Naive thymus-derived CD4-positive, alpha-beta T cell (primary cell): ENCODE measurements around the gene GALNT16. TPM values are rescaled to one million over a fixed set of nuclear protein-coding genes. Genes with fewer than 3 reads are reported as not detected.

Source experiments
- ATAC-seq: fragments of 150-1000 bp; cut with Tn5 transposase; 2 replicates; pipeline ENCODE4 v1.10.0; 2021; ENCODE audit warnings: mild to moderate bottlenecking, moderate library complexity
- CTCF ChIA-PET: fragments of 350-600 bp; sonication (Branson Sonifier 250); formaldehyde crosslinking; loops from one replicate; lab custom pipeline; 2021; ENCODE audit warnings: antibody characterized with exemption; lab: Charles Lee
- POLR2A ChIA-PET: fragments of 350-600 bp; sonication (Branson Sonifier 250); formaldehyde crosslinking; loops from one replicate; lab custom pipeline; 2021; ENCODE audit warnings: antibody characterized with exemption, inconsistent platforms; lab: Charles Lee
- DNase-seq, 9 donors: peaks; one replicate each; pipeline versions ENCODE4 v3.0.0 to v3.0.0-alpha.2; 2020 to 2022; ENCODE audit warnings: mixed read lengths in 1 of 9
- H3K27ac ChIP-seq: one replicate; pipeline ENCODE4 v1.7.0; 2013; ENCODE audit warnings: mild to moderate bottlenecking, low read depth, low read length, moderate library complexity
- H3K27me3 ChIP-seq, 2 donors: one replicate each; pipeline ENCODE4 v1.7.0; 2013; ENCODE audit warnings: low read length in 2 of 2, mild to moderate bottlenecking in 2 of 2, moderate library complexity in 2 of 2; ENCODE audit not compliant: control insufficient read depth in 2 of 2, insufficient read depth in 2 of 2
- H3K36me3 ChIP-seq, 3 experiments: 1 replicate in 2 of 3; 2 replicates in 1 of 3; pipeline ENCODE4 v1.7.0; 2013; ENCODE audit warnings: low read length in 3 of 3, mild to moderate bottlenecking in 3 of 3, moderate library complexity in 1 of 3; ENCODE audit not compliant: insufficient read depth in 3 of 3, control insufficient read depth in 2 of 3
- H3K4me1 ChIP-seq, 2 donors: one replicate each; pipeline ENCODE4 v1.7.0; 2013; ENCODE audit warnings: low read length in 2 of 2, mild to moderate bottlenecking in 2 of 2, moderate library complexity in 1 of 2; ENCODE audit not compliant: control insufficient read depth in 2 of 2, insufficient read depth in 2 of 2
- H3K4me3 ChIP-seq: 2 replicates; pipeline ENCODE4 v1.7.0; 2013; ENCODE audit warnings: mild to moderate bottlenecking, low read length
- H3K9me3 ChIP-seq, 3 experiments: 1 replicate in 2 of 3; 2 replicates in 1 of 3; pipeline ENCODE4 v1.7.0; 2013; ENCODE audit warnings: low read length in 3 of 3; ENCODE audit not compliant: control insufficient read depth in 2 of 3
- H3K27ac Mint-ChIP-seq, 9 donors: one replicate each; pipeline ENCODE4 v1.8.0; 2020 to 2022; ENCODE audit warnings: mixed read lengths in 9 of 9, mild to moderate bottlenecking in 8 of 9, moderate library complexity in 5 of 9, inconsistent platforms in 2 of 9
- H3K27me3 Mint-ChIP-seq, 5 donors: one replicate each; pipeline ENCODE4 v1.8.0; 2021 to 2022; ENCODE audit warnings: mixed read lengths in 5 of 5, mild to moderate bottlenecking in 1 of 5
- H3K36me3 Mint-ChIP-seq, 5 donors: one replicate each; pipeline ENCODE4 v1.8.0; 2020 to 2022; ENCODE audit warnings: mixed read lengths in 5 of 5, mild to moderate bottlenecking in 3 of 5, inconsistent platforms in 1 of 5
- H3K4me1 Mint-ChIP-seq, 7 donors: one replicate each; pipeline ENCODE4 v1.8.0; 2020 to 2022; ENCODE audit warnings: mixed read lengths in 7 of 7, mild to moderate bottlenecking in 3 of 7, inconsistent platforms in 1 of 7
- H3K4me3 Mint-ChIP-seq, 10 donors: one replicate each; pipeline ENCODE4 v1.8.0; 2020 to 2022; ENCODE audit warnings: mild to moderate bottlenecking in 10 of 10, mixed read lengths in 10 of 10, moderate library complexity in 6 of 10, inconsistent platforms in 2 of 10
- H3K9me3 Mint-ChIP-seq, 11 donors: one replicate each; pipeline ENCODE4 v1.8.0; 2020 to 2022; ENCODE audit warnings: mixed read lengths in 11 of 11, mild to moderate bottlenecking in 4 of 11, inconsistent platforms in 1 of 11, moderate library complexity in 1 of 11
- intact Hi-C, 2 donors: fragments of 100-400 bp; cut with micrococcal nuclease; formaldehyde crosslinking; loops; one replicate each; pipeline ENCODE4 v1.15.1; 2023
- polyA plus RNA-seq, 2 donors: library from polyadenylated mRNA; unstranded; fragments of 300-500 nt; fragmentation: Illumina TruSeq; gene quantifications; one replicate each; pipeline ENCODE4 v1.2.3, GENCODE V29; 2021
- total RNA-seq, 6 experiments: library from RNA in 5 of 6; stranded (reverse) in 5 of 6; gene quantifications; 1 replicate in 5 of 6; 2 replicates in 1 of 6; pipeline ENCODE4 v1.2.3 and lab custom pipeline; 2021 to 2026

GALNT16 gene
- total and polyA plus RNA-seq, 7 experiments from 2014 or later = 0.07 to 0.65 TPM; not detected in 5

- peak overlapping the region in 4 of 9 donors; percentile 21 to 57 (median 37) for H3K27ac Mint-ChIP-seq
- no peak overlapping the region for H3K27ac ChIP-seq
- peaks cover 0 to 18% (median 6%) of the 10 kb centered on the region in 3 experiments for H3K36me3 ChIP-seq
- intact Hi-C loops = no loop called here
- peak overlapping the region; percentile 81 for H3K4me3 ChIP-seq
- ATAC-seq (no peak), DNase-seq (no peak)
- H3K9me3 Mint-ChIP-seq = no peaks in the 10 kb centered on the region
- H3K4me3 Mint-ChIP-seq = peak overlapping the region; percentile 89 to 100 (median 97)
- H3K9me3 ChIP-seq = no peaks in the 10 kb centered on the region
- peaks cover 3 to 25% (median 24%) of the 10 kb centered on the region in 5 donors for H3K36me3 Mint-ChIP-seq
- H3K27me3 ChIP-seq = no peaks in the 10 kb centered on the region
- ChIA-PET POLR2A (interaction anchor here (0.6 kb wide), 1 partner anchor 15 kb away, joined by 5 read pairs; no protein-coding TSS in a partner anchor), CTCF (no interaction called here)
- no peaks in the 10 kb centered on the region for H3K27me3 Mint-ChIP-seq
- H3K4me1 ChIP-seq = peaks cover 31 to 52% of the 10 kb centered on the region in 2 donors
- peaks cover 32 to 84% (median 74%) of the 10 kb centered on the region in 7 donors for H3K4me1 Mint-ChIP-seq
These were observed 140.2 kb downstream of the GALNT16 start for GRCh38 chr14:69400154-69400553.

GRCh38 chr14:69401841-69402240 is 141.9 kb downstream of the GALNT16 start:
- Mint-ChIP-seq H3K27ac (no peak overlapping the region), H3K27me3 (no peaks in the 10 kb centered on the region), H3K4me1 (peaks cover 27 to 74% (median 60%) of the 10 kb centered on the region in 7 donors), H3K9me3 (no peaks in the 10 kb centered on the region), H3K4me3 (peak overlapping the region in 5 of 10 donors; percentile 8 to 93 (median 38)), H3K36me3 (peaks cover 3 to 19% (median 16%) of the 10 kb centered on the region in 5 donors)
- Histone ChIP-seq H3K36me3 (peaks cover 0 to 9% (median 0%) of the 10 kb centered on the region in 3 experiments), H3K4me3 (no peak overlapping the region), H3K4me1 (peaks cover 28 to 37% of the 10 kb centered on the region in 2 donors), H3K27me3 (no peaks in the 10 kb centered on the region), H3K9me3 (no peaks in the 10 kb centered on the region), H3K27ac (no peak overlapping the region)
- ChIA-PET CTCF (no interaction called here), POLR2A (no interaction called here)
- ATAC-seq (no peak), DNase-seq (no peak)
- intact Hi-C loops = no loop called here

- peaks cover 16 to 25% of the 10 kb centered on the region in 2 donors for H3K4me1 ChIP-seq
- peaks cover 0 to 5% (median 0%) of the 10 kb centered on the region in 3 experiments for H3K36me3 ChIP-seq
- H3K4me3 Mint-ChIP-seq = no peak overlapping the region
- H3K27ac ChIP-seq = no peak overlapping the region
- H3K27me3 ChIP-seq = no peaks in the 10 kb centered on the region
- POLR2A ChIA-PET = no interaction called here
- intact Hi-C loops = no loop called here
- no peak for DNase-seq
- no peaks in the 10 kb centered on the region for H3K9me3 Mint-ChIP-seq
- H3K4me1 Mint-ChIP-seq = peaks cover 34 to 67% (median 55%) of the 10 kb centered on the region in 7 donors
- CTCF ChIA-PET = no interaction called here
- no peak overlapping the region for H3K4me3 ChIP-seq
- no peaks in the 10 kb centered on the region for H3K27me3 Mint-ChIP-seq
- H3K36me3 Mint-ChIP-seq = peaks cover 7 to 32% (median 10%) of the 10 kb centered on the region in 5 donors
- ATAC-seq = no peak
- no peaks in the 10 kb centered on the region for H3K9me3 ChIP-seq
- peak overlapping the region in 1 of 9 donors; percentile 23 for H3K27ac Mint-ChIP-seq
These were observed 144.5 kb downstream of the GALNT16 start for GRCh38 chr14:69404478-69404877.

GRCh38 chr14:69404883-69405282 is 144.9 kb downstream of the GALNT16 start:
- ChIA-PET CTCF (no interaction called here), POLR2A (no interaction called here)
- intact Hi-C loops = no loop called here
- DNase-seq = no peak
- H3K4me3 Mint-ChIP-seq = peak overlapping the region in 1 of 10 donors; percentile 71
- no peak for ATAC-seq
- no peaks in the 10 kb centered on the region for H3K27me3 ChIP-seq
- no peaks in the 10 kb centered on the region for H3K9me3 Mint-ChIP-seq
- peaks cover 30 to 64% (median 53%) of the 10 kb centered on the region in 7 donors for H3K4me1 Mint-ChIP-seq
- H3K36me3 ChIP-seq = peaks cover 0 to 5% (median 0%) of the 10 kb centered on the region in 3 experiments
- H3K27ac ChIP-seq = no peak overlapping the region
- H3K4me3 ChIP-seq = no peak overlapping the region
- H3K36me3 Mint-ChIP-seq = peaks cover 7 to 32% (median 10%) of the 10 kb centered on the region in 5 donors
- no peaks in the 10 kb centered on the region for H3K9me3 ChIP-seq
- H3K4me1 ChIP-seq = peaks cover 12 to 21% of the 10 kb centered on the region in 2 donors
- H3K27ac Mint-ChIP-seq = peak overlapping the region in 1 of 9 donors; percentile 23
- no peaks in the 10 kb centered on the region for H3K27me3 Mint-ChIP-seq

- Mint-ChIP-seq H3K4me1 (peaks cover 22 to 55% (median 44%) of the 10 kb centered on the region in 7 donors), H3K27me3 (no peaks in the 10 kb centered on the region), H3K9me3 (no peaks in the 10 kb centered on the region), H3K4me3 (no peak overlapping the region), H3K36me3 (peaks cover 4 to 28% (median 8%) of the 10 kb centered on the region in 5 donors), H3K27ac (no peak overlapping the region)
- ChIA-PET POLR2A (interaction anchor here (0.6 kb wide), 1 partner anchor 252 kb away, joined by 3 read pairs; no protein-coding TSS in a partner anchor), CTCF (interaction anchor here (0.7 kb wide), 1 partner anchor 57 kb away, joined by 3 read pairs; no protein-coding TSS in a partner anchor)
- no peaks in the 10 kb centered on the region for H3K27me3 ChIP-seq
- peaks cover 8 to 12% of the 10 kb centered on the region in 2 donors for H3K4me1 ChIP-seq
- H3K27ac ChIP-seq = no peak overlapping the region
- no peaks in the 10 kb centered on the region for H3K9me3 ChIP-seq
- no peak for DNase-seq
- ATAC-seq = no peak
- peaks cover 0 to 5% (median 0%) of the 10 kb centered on the region in 3 experiments for H3K36me3 ChIP-seq
- no peak overlapping the region for H3K4me3 ChIP-seq
- intact Hi-C loops = no loop called here
These were observed 145.8 kb downstream of the GALNT16 start for GRCh38 chr14:69405762-69406161.

Other genes starting within 250 kb of the GALNT16 start
- 10 to 100 TPM; 43.0 to 74.3 (median 70.4) TPM for gene DCAF5, start 107.0 kb upstream of the GALNT16 start, total RNA-seq
- gene DCAF5, start 107.0 kb upstream of the GALNT16 start, polyA plus RNA-seq = 10 to 100 TPM; 65.9 to 89.2 TPM
- 10 to 100 TPM in 3 of 5 experiments, 1 to 10 TPM in 2; 4.8 to 17.2 (median 10.6) TPM for gene EXD2, start 68.7 kb upstream of the GALNT16 start, total RNA-seq
- gene EXD2, start 68.7 kb upstream of the GALNT16 start, polyA plus RNA-seq = 10 to 100 TPM in 1 of 2 donors, 1 to 10 TPM in 1; 3.7 to 13.3 TPM
- 100 to 1,000 TPM in 2 of 5 experiments, 10 to 100 TPM in 3; 85.1 to 330 (median 96.3) TPM for gene ERH, start 138.1 kb downstream of the GALNT16 start, total RNA-seq
- gene ERH, start 138.1 kb downstream of the GALNT16 start, polyA plus RNA-seq = 10 to 100 TPM; 26.4 to 67.9 TPM
- 10 to 100 TPM; 27.2 to 50.3 (median 35.3) TPM for gene SLC39A9, start 138.5 kb downstream of the GALNT16 start, total RNA-seq
- 10 to 100 TPM; 12.3 to 22.7 TPM for gene SLC39A9, start 138.5 kb downstream of the GALNT16 start, polyA plus RNA-seq
- gene PLEKHD1, start 224.6 kb downstream of the GALNT16 start, total RNA-seq = under 1 TPM; 0.07 to 0.74 (median 0.30) TPM
- under 1 TPM in 1 of 2 donors, not detected in 1; 0.23 TPM for gene PLEKHD1, start 224.6 kb downstream of the GALNT16 start, polyA plus RNA-seq